ENCODE measurements around the gene LRIT2. TPM values are rescaled to one million over a fixed set of nuclear protein-coding genes. Genes with fewer than 3 reads are reported as not detected.

Gene LRIT2
- total RNA-seq, 1 experiment from 2014 or later = not detected

DNA sequence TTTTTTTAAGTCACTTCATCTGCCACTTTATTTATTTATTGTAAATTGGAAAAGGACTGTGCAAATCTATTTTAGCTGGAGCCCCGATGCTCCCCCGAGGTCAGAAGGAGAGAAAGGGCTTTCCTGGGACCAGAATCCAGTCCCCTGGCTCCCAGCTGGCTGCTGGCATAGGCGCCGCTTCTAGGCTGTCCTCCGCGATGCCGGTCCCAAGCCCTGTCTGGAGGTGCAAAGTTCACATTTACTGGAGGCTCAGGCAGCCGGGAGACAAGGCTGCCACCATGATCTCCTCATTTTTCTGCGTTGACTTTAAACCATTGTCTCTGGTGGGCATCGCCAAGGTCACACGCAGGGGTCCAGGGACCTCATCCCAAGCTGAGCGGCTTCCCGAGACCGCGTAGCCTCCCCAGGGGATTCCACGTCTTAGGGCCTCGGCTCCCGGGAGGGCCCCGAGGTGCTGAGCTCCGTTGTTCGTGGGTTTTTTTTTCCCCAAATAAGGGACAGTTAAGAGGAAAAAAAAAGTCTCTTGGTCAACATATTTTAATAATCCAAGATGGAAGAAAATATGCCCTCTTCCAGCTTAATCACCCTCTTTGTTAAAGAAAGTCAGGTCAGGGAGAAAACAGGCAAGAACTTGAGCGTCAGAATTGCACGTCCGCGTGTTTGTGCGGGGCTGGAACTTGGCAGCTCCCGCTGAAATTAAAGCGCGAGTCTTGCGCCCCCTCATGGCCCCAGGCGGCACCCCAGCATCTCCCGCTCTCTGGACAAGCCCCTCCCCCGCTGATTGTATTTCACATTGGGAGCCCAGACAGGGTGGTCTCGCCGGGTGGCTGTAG lies 31.4 kb upstream of the LRIT2 start:
- no peaks in the 10 kb centered on the region for H3K36me3 ChIP-seq (replicated peaks; ENCODE audit: control insufficient read depth, insufficient read depth, low read length)
- no peak overlapping the region for H3K4me3 ChIP-seq (ENCODE audit: insufficient read depth, low read depth, low read length)
- DNase-seq = peak; percentile 90
- H3K27me3 ChIP-seq (ENCODE audit: control insufficient read depth, insufficient read depth, low read length) = peaks cover 4% of the 10 kb centered on the region

- DNase-seq = no peak
- Histone ChIP-seq H3K27me3 (ENCODE audit: control insufficient read depth, insufficient read depth, low read length) (peaks cover 4% of the 10 kb centered on the region), H3K4me3 (ENCODE audit: insufficient read depth, low read depth, low read length) (no peak overlapping the region), H3K36me3 (replicated peaks; ENCODE audit: control insufficient read depth, insufficient read depth, low read length) (no peaks in the 10 kb centered on the region)
These were observed 29.5 kb upstream of the LRIT2 start for GRCh38 chr10:84254552-84255478.

- no peaks in the 10 kb centered on the region for H3K36me3 ChIP-seq (replicated peaks; ENCODE audit: control insufficient read depth, insufficient read depth, low read length)
These were observed 23.4 kb upstream of the LRIT2 start for GRCh38 chr10:84248794-84249193.

DNA sequence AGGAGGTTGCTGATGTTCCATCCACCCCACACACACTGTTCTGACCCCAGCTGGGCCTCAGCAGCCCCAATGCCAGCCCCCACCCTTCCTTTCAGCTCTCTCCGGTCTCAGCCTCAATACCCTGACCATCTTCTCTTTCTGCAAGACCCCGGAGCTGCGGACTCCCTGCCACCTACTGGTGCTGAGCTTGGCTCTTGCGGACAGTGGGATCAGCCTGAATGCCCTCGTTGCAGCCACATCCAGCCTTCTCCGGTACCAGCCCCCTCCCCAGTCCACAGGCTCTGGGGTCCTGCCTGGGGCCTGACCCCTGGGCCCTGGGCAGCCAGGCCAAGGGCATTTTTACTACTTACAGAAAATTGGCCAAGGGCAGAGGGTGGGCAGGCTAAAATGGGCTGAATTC lies 22.2 kb upstream of the LRIT2 start:
- H3K36me3 ChIP-seq (replicated peaks; ENCODE audit: control insufficient read depth, insufficient read depth, low read length) = no peaks in the 10 kb centered on the region
- H3K4me3 ChIP-seq (ENCODE audit: insufficient read depth, low read depth, low read length) = no peak overlapping the region
- no peaks in the 10 kb centered on the region; the same call in 1 of the 2 replicates for H3K27me3 ChIP-seq (ENCODE audit: control insufficient read depth, insufficient read depth, low read length)
- DNase-seq = peak; percentile 32

More at GRCh38 chr10:84248794-84249193, 23.4 kb upstream of the LRIT2 start:
- no peak overlapping the region for H3K4me3 ChIP-seq (ENCODE audit: insufficient read depth, low read depth, low read length)
- H3K27me3 ChIP-seq (ENCODE audit: control insufficient read depth, insufficient read depth, low read length) = no peaks in the 10 kb centered on the region; the same call in 1 of the 2 replicates
- DNase-seq = no peak

- H3K36me3 ChIP-seq (replicated peaks; ENCODE audit: control insufficient read depth, insufficient read depth, low read length) = no peaks in the 10 kb centered on the region
- no peak for DNase-seq
- no peak within 1 kb of the TSS for H3K4me3 ChIP-seq (ENCODE audit: insufficient read depth, low read depth, low read length)
- H3K27me3 ChIP-seq (ENCODE audit: control insufficient read depth, insufficient read depth, low read length) = no peaks in the 10 kb centered on the region; the same call in 1 of the 2 replicates
These were observed 19.4 kb upstream of the LRIT2 start, which contains the start of gene RGR for GRCh38 chr10:84244651-84245270. Gene RGR (plus strand): TSS chr10:84245053. CDS start chr10:84245091, 38 bp downstream.

DNA sequence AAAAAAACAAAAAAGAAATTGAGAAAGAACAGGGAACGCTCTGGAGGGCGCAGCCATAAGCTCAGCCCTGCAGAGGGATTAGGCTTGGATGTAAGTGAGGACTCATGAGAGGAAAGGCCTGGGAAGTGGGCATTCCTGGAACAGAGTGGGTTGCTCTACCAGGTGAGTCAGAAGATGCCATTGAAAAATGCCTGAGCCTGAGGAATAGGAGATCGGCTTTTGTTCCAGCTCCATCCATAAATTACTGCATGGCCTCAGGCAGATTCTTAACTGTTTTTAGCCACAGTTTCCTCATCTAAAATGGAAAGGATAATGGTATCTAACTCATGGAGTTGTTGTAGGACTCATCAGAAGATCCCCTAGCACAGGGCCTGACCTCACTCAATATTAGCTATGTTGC lies 18.4 kb upstream of the LRIT2 start:
- H3K36me3 ChIP-seq (replicated peaks; ENCODE audit: control insufficient read depth, insufficient read depth, low read length) = no peaks in the 10 kb centered on the region
- H3K4me3 ChIP-seq (ENCODE audit: insufficient read depth, low read depth, low read length) = no peak overlapping the region
- no peaks in the 10 kb centered on the region; the same call in 1 of the 2 replicates for H3K27me3 ChIP-seq (ENCODE audit: control insufficient read depth, insufficient read depth, low read length)
- no peak for DNase-seq

DNA sequence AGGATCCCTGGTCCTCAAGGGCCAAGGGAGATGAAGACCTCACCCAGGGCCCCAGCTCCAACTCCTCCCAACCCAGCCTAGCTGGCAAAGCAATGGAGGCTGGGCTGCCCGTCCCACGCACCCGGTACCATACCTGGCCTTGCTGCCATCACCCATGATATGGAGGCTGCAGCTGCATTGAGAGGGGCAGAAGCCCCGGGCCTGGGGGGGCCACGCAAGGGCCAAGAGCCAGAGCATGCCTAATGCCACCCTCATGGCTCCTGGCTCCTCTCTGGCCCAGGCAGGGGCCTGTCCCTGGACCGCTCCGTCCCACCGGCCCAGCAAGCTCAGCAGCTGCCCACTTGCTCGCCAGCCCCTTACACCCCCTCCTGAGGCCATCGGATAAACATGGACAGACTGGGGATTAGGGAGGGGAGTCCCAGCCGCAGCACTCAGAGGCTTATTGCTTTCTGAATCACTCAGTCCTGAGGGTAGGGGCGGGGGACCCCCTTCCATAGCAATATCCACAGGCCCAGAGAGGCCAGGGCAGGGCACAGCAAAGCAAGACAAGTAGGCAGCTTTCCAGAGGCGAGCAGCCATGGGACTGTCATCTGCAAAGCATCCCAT lies 15.9 kb upstream of the LRIT2 start, which contains the start of gene LRIT1:
LRIT1 (minus strand) TSS at position 362 of the 606 bp plus-strand sequence; CDS start at position 255, 107 bp downstream.
- DNase-seq = no peak
- no peak within 1 kb of the TSS for H3K4me3 ChIP-seq (ENCODE audit: insufficient read depth, low read depth, low read length)
- peaks cover 3% of the 10 kb centered on the region; the same call in 1 of the 2 replicates for H3K27me3 ChIP-seq (ENCODE audit: control insufficient read depth, insufficient read depth, low read length)
- H3K36me3 ChIP-seq (replicated peaks; ENCODE audit: control insufficient read depth, insufficient read depth, low read length) = no peaks in the 10 kb centered on the region

DNA sequence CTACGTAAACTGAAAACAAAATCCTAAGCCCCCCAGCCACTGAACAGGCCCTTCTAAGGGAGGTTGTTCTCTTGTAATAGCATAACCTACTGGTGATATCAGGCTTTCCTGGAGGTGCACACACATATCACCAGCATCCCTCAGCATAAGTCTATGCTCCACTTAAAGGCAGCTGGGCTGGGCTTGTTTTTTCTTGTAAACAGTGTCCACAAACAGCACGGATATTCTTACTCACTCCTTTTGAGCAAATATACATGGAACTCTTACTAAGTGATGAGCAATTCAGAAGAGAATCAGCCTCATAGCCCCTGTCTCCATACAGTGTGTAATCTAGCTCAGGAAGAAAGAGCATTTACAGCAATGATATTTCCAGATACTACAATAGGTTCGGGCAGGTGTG lies 13.6 kb upstream of the LRIT2 start:
- peaks cover 3% of the 10 kb centered on the region; the same call in 1 of the 2 replicates for H3K27me3 ChIP-seq (ENCODE audit: control insufficient read depth, insufficient read depth, low read length)
- H3K4me3 ChIP-seq (ENCODE audit: insufficient read depth, low read depth, low read length) = no peak overlapping the region
- DNase-seq = no peak

GRCh38 chr10:84237199-84238051 lies 12.1 kb upstream of the LRIT2 start:
- no peaks in the 10 kb centered on the region for H3K36me3 ChIP-seq (replicated peaks; ENCODE audit: control insufficient read depth, insufficient read depth, low read length)
- DNase-seq = peak; percentile 97
- H3K4me3 ChIP-seq (ENCODE audit: insufficient read depth, low read depth, low read length) = no peak overlapping the region
- peaks cover 3% of the 10 kb centered on the region; the same call in 1 of the 2 replicates for H3K27me3 ChIP-seq (ENCODE audit: control insufficient read depth, insufficient read depth, low read length)

More for the DNA sequence above, 13.6 kb upstream of the LRIT2 start:
- no peaks in the 10 kb centered on the region for H3K36me3 ChIP-seq (replicated peaks; ENCODE audit: control insufficient read depth, insufficient read depth, low read length)

DNA sequence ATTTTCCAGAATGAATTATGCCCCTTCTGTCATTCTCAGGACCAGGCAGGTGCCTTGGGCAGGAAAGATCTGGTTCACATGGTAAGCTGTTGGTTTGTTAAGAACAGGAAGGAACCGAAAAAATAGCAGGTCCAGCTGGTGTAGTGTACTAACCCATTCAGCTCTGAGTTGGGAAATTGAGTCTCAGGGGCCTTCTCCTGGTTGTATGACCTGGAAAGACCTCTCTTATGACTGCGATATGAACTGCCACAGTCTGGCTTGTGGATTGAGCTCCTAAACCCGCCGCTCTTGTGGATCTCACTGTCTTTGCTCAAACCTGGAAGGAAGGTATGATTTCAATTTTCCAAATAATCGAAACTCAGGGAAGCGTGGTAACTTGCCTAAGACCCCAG lies 11.5 kb upstream of the LRIT2 start:
- no peaks in the 10 kb centered on the region for H3K36me3 ChIP-seq (replicated peaks; ENCODE audit: control insufficient read depth, insufficient read depth, low read length)
- no peak for DNase-seq
- H3K27me3 ChIP-seq (ENCODE audit: control insufficient read depth, insufficient read depth, low read length) = peaks cover 3% of the 10 kb centered on the region; the same call in 1 of the 2 replicates
- no peak overlapping the region for H3K4me3 ChIP-seq (ENCODE audit: insufficient read depth, low read depth, low read length)

DNA sequence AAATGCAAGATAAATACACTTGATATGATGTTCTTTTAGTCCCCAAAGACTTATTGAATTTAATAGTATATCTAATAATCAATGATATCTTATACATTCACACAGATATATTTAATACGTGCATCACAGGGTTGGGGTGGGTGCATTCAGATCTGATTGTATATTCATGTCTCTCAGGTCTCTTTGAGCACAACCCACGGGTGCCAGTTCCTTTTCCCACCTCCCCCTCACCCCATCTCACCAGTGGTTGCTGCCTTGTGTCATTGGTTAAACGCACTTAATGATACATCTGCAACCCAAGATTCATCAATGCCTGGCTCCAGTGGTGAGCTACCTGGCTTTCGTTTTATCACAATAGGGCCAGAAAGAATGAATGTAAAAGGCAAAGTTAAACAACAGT lies 9.8 kb upstream of the LRIT2 start:
- H3K27me3 ChIP-seq (ENCODE audit: control insufficient read depth, insufficient read depth, low read length) = peaks cover 3% of the 10 kb centered on the region; the same call in 1 of the 2 replicates
- no peak for DNase-seq
- H3K4me3 ChIP-seq (ENCODE audit: insufficient read depth, low read depth, low read length) = no peak overlapping the region
- no peaks in the 10 kb centered on the region for H3K36me3 ChIP-seq (replicated peaks; ENCODE audit: control insufficient read depth, insufficient read depth, low read length)

DNA sequence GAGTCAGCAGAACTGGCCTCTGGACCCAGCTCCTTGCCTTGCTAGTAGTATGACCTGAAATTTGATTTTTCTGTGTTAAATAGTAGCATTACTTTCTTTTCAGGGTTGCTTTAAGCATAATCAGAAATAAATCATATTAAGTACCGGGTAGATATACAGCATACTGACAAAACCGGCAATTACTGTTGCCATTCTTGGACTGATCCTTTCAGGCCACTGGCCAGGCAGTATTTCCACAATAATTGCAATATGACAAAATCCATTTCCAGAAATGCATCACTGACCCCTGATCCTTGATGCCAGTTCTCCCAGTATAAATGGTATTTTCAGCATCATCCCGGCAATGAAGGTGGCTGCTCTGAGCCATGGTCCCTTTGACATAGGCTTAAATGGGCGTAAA lies 9.1 kb upstream of the LRIT2 start:
- Histone ChIP-seq H3K4me3 (ENCODE audit: insufficient read depth, low read depth, low read length) (no peak overlapping the region), H3K36me3 (replicated peaks; ENCODE audit: control insufficient read depth, insufficient read depth, low read length) (no peaks in the 10 kb centered on the region), H3K27me3 (ENCODE audit: control insufficient read depth, insufficient read depth, low read length) (peaks cover 3% of the 10 kb centered on the region; the same call in 1 of the 2 replicates)
- no peak for DNase-seq

DNA sequence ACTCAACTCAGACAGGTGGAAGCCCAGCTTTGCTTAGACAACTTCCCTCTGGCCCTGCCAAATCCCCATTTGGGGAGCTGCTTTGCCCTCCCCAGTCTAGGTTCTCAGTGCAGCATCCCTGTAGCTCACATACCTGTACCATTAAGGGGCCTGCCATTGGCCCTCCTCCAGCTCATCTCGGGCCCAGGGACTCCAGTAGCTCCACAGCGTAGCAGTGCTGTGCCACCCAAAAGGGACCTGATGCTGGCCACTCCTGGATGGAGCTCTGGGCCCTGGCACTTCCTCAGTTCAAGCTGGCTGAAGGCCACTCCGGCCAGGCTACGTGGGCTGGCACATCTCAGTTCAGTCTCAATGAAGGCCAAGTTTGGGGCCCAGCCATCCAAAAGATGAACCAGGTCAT lies 8.6 kb upstream of the LRIT2 start:
- H3K36me3 ChIP-seq (replicated peaks; ENCODE audit: control insufficient read depth, insufficient read depth, low read length) = no peaks in the 10 kb centered on the region
- DNase-seq = no peak
- peaks cover 3% of the 10 kb centered on the region; the same call in 1 of the 2 replicates for H3K27me3 ChIP-seq (ENCODE audit: control insufficient read depth, insufficient read depth, low read length)
- no peak overlapping the region for H3K4me3 ChIP-seq (ENCODE audit: insufficient read depth, low read depth, low read length)
